Measurements from ENCODE around the gene ANAPC2.

Gene ANAPC2

GRCh38 chr9:137150617-137151457 is 37.5 kb downstream of the ANAPC2 start:
- Histone ChIP-seq H3K4me3 (ENCODE audit: low read depth in 1 of 2, low read length in 2 of 2) (no peak overlapping the region), H3K9me3 (ENCODE audit: control insufficient read depth in 1 of 2, low read length in 2 of 2) (no peaks in the 10 kb centered on the region), H3K4me1 (ENCODE audit: control insufficient read depth in 1 of 2, insufficient read depth in 2 of 2, low read length in 2 of 2) (no peaks in the 10 kb centered on the region), H3K36me3 (ENCODE audit: control insufficient read depth in 1 of 2, insufficient read depth in 2 of 2, low read length in 2 of 2) (no peaks in the 10 kb centered on the region), H3K27ac (ENCODE audit: low read length) (no peak overlapping the region), H3K27me3 (ENCODE audit: low read depth, low read length) (peaks cover 1% of the 10 kb centered on the region)

GRCh38 chr9:137149942-137150616 is 38.3 kb downstream of the ANAPC2 start:
- no peak overlapping the region for H3K27ac ChIP-seq (ENCODE audit: low read length)
- H3K9me3 ChIP-seq (ENCODE audit: control insufficient read depth in 1 of 2, low read length in 2 of 2): no peaks in the 10 kb centered on the region
- H3K4me1 ChIP-seq (ENCODE audit: control insufficient read depth in 1 of 2, insufficient read depth in 2 of 2, low read length in 2 of 2): no peaks in the 10 kb centered on the region
- H3K36me3 ChIP-seq (ENCODE audit: control insufficient read depth in 1 of 2, insufficient read depth in 2 of 2, low read length in 2 of 2): no peaks in the 10 kb centered on the region
- H3K4me3 ChIP-seq (ENCODE audit: low read depth in 1 of 2, low read length in 2 of 2): no peak overlapping the region
- no peaks in the 10 kb centered on the region for H3K27me3 ChIP-seq (ENCODE audit: low read depth, low read length)

- H3K4me1 ChIP-seq (ENCODE audit: control insufficient read depth in 1 of 2, insufficient read depth in 2 of 2, low read length in 2 of 2): no peaks in the 10 kb centered on the region
- H3K27ac ChIP-seq (ENCODE audit: low read length): no peak overlapping the region
- H3K27me3 ChIP-seq (ENCODE audit: low read depth, low read length): no peaks in the 10 kb centered on the region
- no peaks in the 10 kb centered on the region for H3K36me3 ChIP-seq (ENCODE audit: control insufficient read depth in 1 of 2, insufficient read depth in 2 of 2, low read length in 2 of 2)
- H3K9me3 ChIP-seq (ENCODE audit: control insufficient read depth in 1 of 2, low read length in 2 of 2): no peaks in the 10 kb centered on the region
- no peak overlapping the region for H3K4me3 ChIP-seq (ENCODE audit: low read depth in 1 of 2, low read length in 2 of 2)
These were observed 39.0 kb downstream of the ANAPC2 start for GRCh38 chr9:137149363-137149762.

GRCh38 chr9:137148661-137149060 is 39.7 kb downstream of the ANAPC2 start:
- Histone ChIP-seq H3K4me1 (ENCODE audit: control insufficient read depth in 1 of 2, insufficient read depth in 2 of 2, low read length in 2 of 2) (no peaks in the 10 kb centered on the region), H3K9me3 (ENCODE audit: control insufficient read depth in 1 of 2, low read length in 2 of 2) (no peaks in the 10 kb centered on the region), H3K4me3 (ENCODE audit: low read depth in 1 of 2, low read length in 2 of 2) (no peak overlapping the region), H3K36me3 (ENCODE audit: control insufficient read depth in 1 of 2, insufficient read depth in 2 of 2, low read length in 2 of 2) (no peaks in the 10 kb centered on the region), H3K27me3 (ENCODE audit: low read depth, low read length) (no peaks in the 10 kb centered on the region), H3K27ac (ENCODE audit: low read length) (no peak overlapping the region)

- Histone ChIP-seq H3K9me3 (ENCODE audit: control insufficient read depth in 1 of 2, low read length in 2 of 2) (no peaks in the 10 kb centered on the region), H3K4me1 (ENCODE audit: control insufficient read depth in 1 of 2, insufficient read depth in 2 of 2, low read length in 2 of 2) (no peaks in the 10 kb centered on the region), H3K27ac (ENCODE audit: low read length) (no peak overlapping the region), H3K4me3 (ENCODE audit: low read depth in 1 of 2, low read length in 2 of 2) (no peak overlapping the region), H3K27me3 (ENCODE audit: low read depth, low read length) (no peaks in the 10 kb centered on the region), H3K36me3 (ENCODE audit: control insufficient read depth in 1 of 2, insufficient read depth in 2 of 2, low read length in 2 of 2) (no peaks in the 10 kb centered on the region)
These were observed 40.1 kb downstream of the ANAPC2 start for GRCh38 chr9:137148242-137148641.

- Histone ChIP-seq H3K27me3 (ENCODE audit: low read depth, low read length) (no peaks in the 10 kb centered on the region), H3K9me3 (ENCODE audit: control insufficient read depth in 1 of 2, low read length in 2 of 2) (no peaks in the 10 kb centered on the region), H3K27ac (ENCODE audit: low read length) (no peak overlapping the region), H3K4me3 (ENCODE audit: low read depth in 1 of 2, low read length in 2 of 2) (no peak overlapping the region), H3K4me1 (ENCODE audit: control insufficient read depth in 1 of 2, insufficient read depth in 2 of 2, low read length in 2 of 2) (no peaks in the 10 kb centered on the region), H3K36me3 (ENCODE audit: control insufficient read depth in 1 of 2, insufficient read depth in 2 of 2, low read length in 2 of 2) (no peaks in the 10 kb centered on the region)
These were observed 40.6 kb downstream of the ANAPC2 start for GRCh38 chr9:137147793-137148160.

- no peaks in the 10 kb centered on the region for H3K4me1 ChIP-seq (ENCODE audit: control insufficient read depth in 1 of 2, insufficient read depth in 2 of 2, low read length in 2 of 2)
- H3K27me3 ChIP-seq (ENCODE audit: low read depth, low read length): peaks cover 1% of the 10 kb centered on the region
- no peak overlapping the region for H3K4me3 ChIP-seq (ENCODE audit: low read depth in 1 of 2, low read length in 2 of 2)
- no peaks in the 10 kb centered on the region for H3K9me3 ChIP-seq (ENCODE audit: control insufficient read depth in 1 of 2, low read length in 2 of 2)
- no peaks in the 10 kb centered on the region for H3K36me3 ChIP-seq (ENCODE audit: control insufficient read depth in 1 of 2, insufficient read depth in 2 of 2, low read length in 2 of 2)
- H3K27ac ChIP-seq (ENCODE audit: low read length): no peak overlapping the region
These were observed 41.1 kb downstream of the ANAPC2 start for GRCh38 chr9:137147091-137147792.

- Histone ChIP-seq H3K9me3 (ENCODE audit: control insufficient read depth in 1 of 2, low read length in 2 of 2) (no peaks in the 10 kb centered on the region), H3K27ac (ENCODE audit: low read length) (no peak overlapping the region), H3K4me1 (ENCODE audit: control insufficient read depth in 1 of 2, insufficient read depth in 2 of 2, low read length in 2 of 2) (no peaks in the 10 kb centered on the region), H3K27me3 (ENCODE audit: low read depth, low read length) (peaks cover 8% of the 10 kb centered on the region), H3K36me3 (ENCODE audit: control insufficient read depth in 1 of 2, insufficient read depth in 2 of 2, low read length in 2 of 2) (no peaks in the 10 kb centered on the region), H3K4me3 (ENCODE audit: low read depth in 1 of 2, low read length in 2 of 2) (no peak overlapping the region)
These were observed 41.8 kb downstream of the ANAPC2 start for GRCh38 chr9:137146527-137146918.

GRCh38 chr9:137145731-137146526 is 42.4 kb downstream of the ANAPC2 start:
- H3K9me3 ChIP-seq (ENCODE audit: control insufficient read depth in 1 of 2, low read length in 2 of 2): no peaks in the 10 kb centered on the region
- no peak overlapping the region for H3K27ac ChIP-seq (ENCODE audit: low read length)
- no peaks in the 10 kb centered on the region for H3K4me1 ChIP-seq (ENCODE audit: control insufficient read depth in 1 of 2, insufficient read depth in 2 of 2, low read length in 2 of 2)
- H3K27me3 ChIP-seq (ENCODE audit: low read depth, low read length): peaks cover 14% of the 10 kb centered on the region
- H3K36me3 ChIP-seq (ENCODE audit: control insufficient read depth in 1 of 2, insufficient read depth in 2 of 2, low read length in 2 of 2): no peaks in the 10 kb centered on the region
- no peak overlapping the region for H3K4me3 ChIP-seq (ENCODE audit: low read depth in 1 of 2, low read length in 2 of 2)

GRCh38 chr9:137143459-137143858 is 44.9 kb downstream of the ANAPC2 start:
- Histone ChIP-seq H3K27me3 (ENCODE audit: low read depth, low read length) (peaks cover 35% of the 10 kb centered on the region), H3K4me3 (ENCODE audit: low read depth in 1 of 2, low read length in 2 of 2) (no peak overlapping the region)

More at GRCh38 chr9:137143459-137143858, 44.9 kb downstream of the ANAPC2 start:
- H3K4me1 ChIP-seq (ENCODE audit: control insufficient read depth in 1 of 2, insufficient read depth in 2 of 2, low read length in 2 of 2): peaks cover 0 to 5% of the 10 kb centered on the region in 2 donors
- H3K27ac ChIP-seq (ENCODE audit: low read length): no peak overlapping the region
- no peaks in the 10 kb centered on the region for H3K9me3 ChIP-seq (ENCODE audit: control insufficient read depth in 1 of 2, low read length in 2 of 2)
- H3K36me3 ChIP-seq (ENCODE audit: control insufficient read depth in 1 of 2, insufficient read depth in 2 of 2, low read length in 2 of 2): no peaks in the 10 kb centered on the region
